Activated CD8-positive, alpha-beta memory T cell treated with anti-CD3 and anti-CD28 coated beads, Interleukin-2, amount 50 U/mL, for 1 hour (primary cell): Measurements from ENCODE around the gene FBXL17.

Source experiments
- DNase-seq: peaks from one replicate; pipeline ENCODE4 v3.0.0-alpha.2; 2020; ENCODE audit errors: extremely low read depth

The FBXL17 gene

GRCh38 chr5:108373426-108373825 is 8.5 kb downstream of the FBXL17 start:
- DNase-seq = no peak

- no peak for DNase-seq
Observed at GRCh38 chr5:108372369-108372768, 9.5 kb downstream of the FBXL17 start.

GRCh38 chr5:108371263-108371662 is 10.6 kb downstream of the FBXL17 start:
- no peak for DNase-seq

DNA sequence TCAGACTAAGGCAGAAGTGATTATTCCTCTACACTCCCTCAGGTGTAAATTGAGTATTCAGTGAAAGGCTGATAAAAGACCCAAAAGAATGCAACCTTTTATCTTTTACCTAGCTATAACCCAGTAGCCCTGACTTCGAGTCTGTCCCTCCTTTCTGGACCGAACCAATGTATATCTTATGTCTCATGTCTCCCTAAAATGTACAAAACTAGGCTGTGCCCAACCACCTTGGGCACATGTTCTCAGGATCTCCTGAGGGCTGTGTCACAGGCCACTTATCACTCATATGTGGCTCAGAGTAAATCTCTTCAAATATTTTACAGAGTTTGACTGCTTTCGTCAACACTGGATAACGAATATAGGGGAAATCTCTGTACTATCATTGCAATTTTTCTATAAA is 12.7 kb downstream of the FBXL17 start:
- no peak for DNase-seq

DNA sequence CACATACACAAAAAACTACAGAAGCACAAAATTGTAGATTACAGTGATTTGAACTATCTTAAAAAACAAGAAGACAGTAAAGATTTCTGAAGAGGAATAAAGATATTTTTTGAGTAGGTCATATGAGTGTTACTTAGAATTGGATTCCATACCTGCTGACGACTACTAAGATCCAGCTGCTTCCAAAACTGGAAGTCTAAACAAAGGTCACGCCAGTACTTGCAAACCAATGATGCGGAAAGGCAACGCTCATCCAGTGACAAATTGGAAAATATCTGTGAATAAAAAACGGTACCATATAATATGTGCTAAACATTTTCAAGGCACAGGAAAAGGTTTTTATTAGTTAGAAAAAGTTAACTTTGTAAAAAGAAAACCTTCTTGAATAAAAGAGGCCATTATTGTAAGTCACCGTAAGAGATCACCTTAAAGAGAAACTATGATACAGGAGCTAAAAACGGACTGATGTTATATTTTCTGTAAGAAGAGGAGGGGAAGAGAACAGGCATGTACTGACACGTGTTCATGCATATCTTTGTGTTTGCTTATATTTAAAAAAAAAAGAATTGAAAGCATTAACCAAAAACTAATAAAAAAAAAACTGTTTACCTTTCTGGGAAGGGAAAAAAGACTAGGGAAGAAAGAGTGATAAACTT is 14.1 kb downstream of the FBXL17 start:
- no peak for DNase-seq

GRCh38 chr5:108366500-108366899 is 15.4 kb downstream of the FBXL17 start:
- no peak for DNase-seq

DNA sequence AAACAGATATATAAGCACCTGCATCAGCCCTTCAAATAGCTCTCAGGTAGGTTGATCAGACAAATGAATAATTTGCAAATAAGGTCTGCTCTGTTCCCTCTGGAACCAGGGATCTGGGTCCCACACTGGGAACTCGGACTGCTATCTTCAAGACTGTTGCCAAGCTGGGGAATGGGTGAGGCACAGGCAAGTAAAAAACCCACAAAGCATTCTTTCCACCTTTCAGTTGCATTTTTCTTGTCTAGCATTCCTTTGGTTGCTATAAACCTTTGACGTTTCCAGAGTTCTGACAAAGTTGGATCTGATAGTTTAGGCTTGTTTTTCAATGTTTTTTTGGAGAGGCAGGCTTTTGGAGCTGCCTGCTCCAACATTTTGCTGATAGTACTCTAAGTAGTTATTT is 20.1 kb downstream of the FBXL17 start:
- no peak for DNase-seq

DNA sequence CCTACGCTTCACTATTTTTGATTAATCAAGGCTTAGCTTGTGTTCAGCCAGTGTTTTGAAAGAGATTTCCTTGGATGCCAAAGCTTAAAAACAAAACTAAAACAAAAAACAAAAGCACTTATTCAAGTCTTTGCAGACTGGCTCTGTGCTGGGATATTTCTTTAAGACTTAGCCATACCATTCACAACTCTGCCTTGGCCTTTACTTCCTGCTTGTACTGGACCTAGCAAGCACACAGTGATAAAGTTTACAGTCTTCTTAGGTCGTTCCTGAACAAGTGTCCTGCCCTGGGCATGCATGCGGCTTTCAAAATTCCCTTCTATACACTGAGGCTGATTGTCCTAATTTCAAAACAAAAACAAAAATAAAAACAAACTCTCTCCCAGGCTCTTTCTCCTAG is 20.7 kb downstream of the FBXL17 start:
- no peak for DNase-seq

GRCh38 chr5:108360280-108360679 is 21.6 kb downstream of the FBXL17 start:
- DNase-seq = no peak

DNA sequence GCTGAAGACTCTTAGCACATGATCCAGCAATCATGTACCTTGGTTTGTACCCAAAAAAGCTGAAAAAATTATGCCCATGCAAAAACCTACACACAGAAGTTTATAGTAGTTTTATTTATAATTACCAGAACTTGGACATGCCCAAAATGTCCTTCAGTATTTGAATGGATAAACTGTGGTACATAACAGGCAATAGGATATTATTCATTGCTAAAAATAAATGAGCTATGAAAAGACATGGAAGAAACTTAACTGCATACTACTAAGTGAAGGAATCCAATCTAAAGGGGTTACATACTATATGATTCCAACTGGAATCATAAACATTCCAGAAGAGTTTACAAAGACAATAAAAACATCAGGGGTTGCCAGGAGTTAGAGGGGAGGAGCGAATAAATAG is 25.6 kb downstream of the FBXL17 start:
- DNase-seq = no peak

DNA sequence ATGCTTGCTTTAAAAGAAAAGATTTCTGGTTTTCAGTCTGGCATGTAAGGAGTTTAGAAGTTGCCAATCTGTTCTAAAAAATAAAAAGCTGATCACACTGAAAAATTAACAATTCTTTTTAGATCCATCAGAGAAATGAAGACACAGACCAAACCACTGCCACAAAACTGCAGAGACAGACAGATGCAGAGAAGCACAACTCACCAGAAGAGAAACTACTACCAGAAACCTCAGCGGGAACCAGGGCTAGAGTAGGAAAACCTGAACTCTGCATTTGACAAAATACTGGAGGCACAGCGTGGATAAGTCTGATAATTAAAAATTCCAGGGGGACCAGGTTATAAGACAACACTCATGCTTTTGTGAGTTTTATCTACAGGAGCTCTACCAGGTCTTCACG is 28.8 kb downstream of the FBXL17 start:
- DNase-seq = no peak

- DNase-seq = no peak
Observed at GRCh38 chr5:108345541-108346171, 36.2 kb downstream of the FBXL17 start.

DNA sequence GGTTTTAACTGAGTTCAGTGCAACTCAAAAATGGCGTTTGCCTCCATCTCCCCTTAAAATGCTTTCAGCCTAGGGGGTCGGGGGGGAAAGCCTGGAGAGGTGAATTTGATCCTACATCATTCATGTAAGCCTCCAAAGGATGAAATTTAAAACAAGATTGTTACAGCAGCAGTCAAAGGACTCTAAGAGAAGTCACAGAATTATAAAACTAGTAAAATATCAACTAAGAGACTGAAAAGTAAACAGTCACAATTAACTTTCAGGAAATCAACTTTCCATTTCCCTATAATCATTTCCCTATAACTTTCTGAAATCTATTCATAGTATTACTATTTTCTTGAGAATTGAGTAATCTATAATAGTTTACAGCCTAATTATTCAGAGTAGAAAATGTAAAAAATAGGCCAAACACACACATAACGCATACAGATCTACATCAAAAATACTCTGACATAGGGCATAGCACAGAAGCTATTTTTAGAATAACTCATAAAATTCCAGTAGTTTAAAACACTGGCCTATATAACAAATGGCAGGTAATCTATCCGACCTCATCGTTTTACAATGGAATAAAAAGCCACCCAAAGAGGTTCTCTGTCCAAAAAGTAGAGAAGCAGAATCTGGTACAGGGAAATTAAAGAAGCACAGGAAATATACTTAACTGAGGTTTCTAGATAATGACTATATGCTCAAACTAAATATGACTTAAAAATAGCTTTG is 37.6 kb downstream of the FBXL17 start:
- no peak for DNase-seq

GRCh38 chr5:108341866-108342265 is 40.0 kb downstream of the FBXL17 start:
- no peak for DNase-seq

GRCh38 chr5:108340131-108340530 is 41.8 kb downstream of the FBXL17 start:
- no peak for DNase-seq

GRCh38 chr5:108339220-108339619 is 42.7 kb downstream of the FBXL17 start:
- no peak for DNase-seq

DNA sequence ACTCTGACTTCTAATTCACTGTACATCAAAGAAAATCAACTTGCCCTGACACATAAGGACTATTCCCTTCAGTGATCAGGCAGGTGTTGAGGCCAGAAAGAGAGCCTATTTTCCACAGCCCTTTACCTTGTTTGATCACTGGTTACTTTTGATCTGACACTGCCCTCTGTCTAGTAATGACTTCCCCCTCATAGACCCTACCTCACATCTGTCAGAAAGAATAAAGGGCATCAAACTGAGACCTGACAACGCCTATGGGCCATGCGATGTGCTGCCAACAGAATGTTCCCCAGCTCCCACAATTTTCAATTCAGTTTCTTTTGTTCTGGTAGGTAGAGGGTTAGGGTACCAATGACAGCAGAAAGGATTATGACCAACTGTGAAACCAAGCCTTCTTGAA is 47.7 kb downstream of the FBXL17 start:
- no peak for DNase-seq

DNA sequence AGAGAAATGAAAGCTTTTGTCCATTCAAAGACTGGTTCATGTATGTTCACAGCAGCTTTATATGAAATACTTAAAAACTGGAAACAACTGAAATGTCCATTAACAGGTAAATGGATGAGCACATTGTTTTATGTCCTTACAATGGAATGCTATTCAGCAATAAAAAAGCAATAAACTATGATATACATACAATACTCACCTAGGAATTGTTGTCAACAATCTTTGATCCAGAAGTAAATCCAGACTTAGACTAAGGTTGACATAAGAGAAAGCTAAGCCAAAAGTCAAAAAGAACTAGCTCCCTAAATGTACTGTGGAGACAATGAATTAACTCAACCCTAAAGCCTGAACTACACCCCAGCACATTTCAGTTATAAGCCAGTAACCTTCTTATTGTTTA is 54.9 kb downstream of the FBXL17 start:
- DNase-seq = no peak

DNA sequence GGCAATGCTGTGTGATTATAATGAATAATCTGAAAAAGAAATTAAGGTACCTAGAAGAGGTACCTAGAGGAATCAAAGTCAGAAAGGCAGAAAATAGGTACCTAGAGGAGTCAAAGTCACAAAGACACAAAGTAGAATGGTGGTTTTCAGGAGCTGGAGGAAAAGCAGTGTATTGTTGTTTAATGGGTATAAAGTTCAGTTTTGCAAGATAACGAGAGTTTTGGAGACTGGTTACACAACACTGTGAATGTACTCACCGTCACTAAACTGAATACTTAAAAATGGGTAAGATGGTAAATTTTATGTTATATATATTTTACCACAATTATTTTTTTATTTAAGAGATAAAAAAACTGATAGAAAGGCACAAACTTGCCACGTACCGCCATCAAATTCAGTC is 57.0 kb downstream of the FBXL17 start:
- no peak for DNase-seq

DNA sequence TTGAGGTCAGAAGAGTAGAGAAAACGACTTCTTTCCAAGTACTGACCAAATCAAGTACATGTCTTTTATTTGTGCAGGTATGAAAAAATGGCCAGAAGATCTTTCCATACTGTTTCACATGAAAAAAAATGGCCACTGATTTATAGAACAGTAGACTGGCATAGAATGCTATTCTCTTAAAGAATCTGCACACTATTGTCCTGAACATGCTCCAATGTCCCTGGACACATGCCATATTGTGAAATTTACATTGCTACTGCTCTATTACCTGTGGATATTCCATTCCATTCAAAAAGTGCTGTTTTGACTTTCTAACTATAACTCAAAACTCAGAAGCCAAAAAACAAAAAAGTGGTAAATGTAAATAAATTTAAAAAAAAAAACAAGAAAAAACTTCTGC is 60.6 kb downstream of the FBXL17 start:
- DNase-seq = no peak

GRCh38 chr5:108320231-108320630 is 61.7 kb downstream of the FBXL17 start:
- no peak for DNase-seq

DNA sequence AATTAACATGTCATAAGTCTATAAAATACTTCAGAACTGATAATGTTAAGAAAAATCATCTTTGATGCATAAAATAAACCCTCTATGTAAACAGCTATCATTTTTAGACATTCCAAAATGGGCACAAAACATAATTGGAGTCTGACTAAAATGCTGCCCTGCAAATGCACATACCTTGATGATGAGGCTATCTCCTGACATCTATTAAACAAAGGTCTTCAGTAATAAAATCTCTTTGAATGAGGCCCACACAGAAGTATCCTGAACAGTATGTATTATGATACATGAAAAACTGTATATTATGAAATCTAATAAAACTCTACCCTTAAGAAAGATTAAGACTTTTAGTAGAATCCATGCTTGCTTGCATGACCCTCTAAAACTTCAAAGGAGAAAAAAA is 66.1 kb downstream of the FBXL17 start:
- no peak for DNase-seq

- no peak for DNase-seq
Observed at GRCh38 chr5:108312258-108312657, 69.6 kb downstream of the FBXL17 start.
